D721Med (cell line): ENCODE results near the gene NOD1.

Source experiments
- DNase-seq: peaks from one replicate; pipeline ENCODE4 v3.0.0; 2011; ENCODE audit warnings: low spot score; ENCODE audit not compliant: insufficient read length
- FAIRE-seq: peaks from 2 replicates; lab custom pipeline; 2011; peaks lifted over from hg19 to GRCh38; lab: Jason Lieb, UNC
- TF ChIP-seq, protein P1 (sequence below): IDR thresholded peaks from 2 replicates; pipeline ENCODE4 v1.5.1; 2012; ENCODE audit warnings: mild to moderate bottlenecking, control low read depth; ENCODE audit not compliant: insufficient read depth; ENCODE audit errors: missing control alignments

Gene NOD1

DNA sequence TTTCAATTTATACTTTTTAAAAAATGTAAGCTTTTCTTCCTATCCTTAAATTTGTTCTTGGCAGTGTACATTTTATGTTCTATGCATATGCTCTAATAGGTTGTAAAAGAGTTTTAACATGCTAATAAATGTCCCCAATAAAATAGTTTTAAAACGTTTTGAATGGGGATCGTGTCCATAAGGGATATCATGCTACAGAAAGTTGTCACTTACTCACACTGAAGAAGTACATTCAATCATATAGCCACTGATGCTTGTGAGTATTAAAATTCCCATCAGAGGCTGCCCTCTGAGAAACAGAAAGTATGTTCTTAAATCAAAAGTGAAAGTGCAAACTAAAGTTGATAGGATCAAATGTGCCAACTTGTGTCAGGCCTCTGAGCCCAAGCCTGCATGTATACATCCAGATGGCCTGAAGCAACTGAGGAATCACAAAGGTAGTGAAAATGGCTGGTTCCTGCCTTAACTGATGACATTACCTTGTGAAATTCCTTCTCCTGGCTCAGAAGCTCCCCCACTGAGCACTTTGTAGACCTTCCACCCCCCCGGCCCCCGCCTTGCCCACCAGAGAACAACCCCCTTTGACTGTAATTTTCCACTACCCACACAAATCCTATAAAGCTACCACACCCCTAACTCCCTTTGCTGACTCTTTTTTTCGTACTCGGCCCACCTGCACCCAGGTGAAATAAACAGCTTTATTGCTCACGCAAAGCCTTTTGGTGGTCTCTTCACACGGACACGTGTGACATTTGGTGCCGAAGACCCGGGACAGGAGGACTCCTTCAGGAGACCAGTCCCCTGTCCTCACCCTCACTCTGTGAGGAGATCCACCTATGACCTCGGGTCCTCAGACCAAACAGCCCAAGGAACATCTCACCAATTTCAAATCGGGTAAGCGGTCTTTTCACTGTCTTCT lies 877 bp upstream of the NOD1 start:
- DNase-seq (no peak), FAIRE-seq (no peak)
- TF ChIP-seq, protein P1, sequence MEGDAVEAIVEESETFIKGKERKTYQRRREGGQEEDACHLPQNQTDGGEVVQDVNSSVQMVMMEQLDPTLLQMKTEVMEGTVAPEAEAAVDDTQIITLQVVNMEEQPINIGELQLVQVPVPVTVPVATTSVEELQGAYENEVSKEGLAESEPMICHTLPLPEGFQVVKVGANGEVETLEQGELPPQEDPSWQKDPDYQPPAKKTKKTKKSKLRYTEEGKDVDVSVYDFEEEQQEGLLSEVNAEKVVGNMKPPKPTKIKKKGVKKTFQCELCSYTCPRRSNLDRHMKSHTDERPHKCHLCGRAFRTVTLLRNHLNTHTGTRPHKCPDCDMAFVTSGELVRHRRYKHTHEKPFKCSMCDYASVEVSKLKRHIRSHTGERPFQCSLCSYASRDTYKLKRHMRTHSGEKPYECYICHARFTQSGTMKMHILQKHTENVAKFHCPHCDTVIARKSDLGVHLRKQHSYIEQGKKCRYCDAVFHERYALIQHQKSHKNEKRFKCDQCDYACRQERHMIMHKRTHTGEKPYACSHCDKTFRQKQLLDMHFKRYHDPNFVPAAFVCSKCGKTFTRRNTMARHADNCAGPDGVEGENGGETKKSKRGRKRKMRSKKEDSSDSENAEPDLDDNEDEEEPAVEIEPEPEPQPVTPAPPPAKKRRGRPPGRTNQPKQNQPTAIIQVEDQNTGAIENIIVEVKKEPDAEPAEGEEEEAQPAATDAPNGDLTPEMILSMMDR, result no peak

- no peak for FAIRE-seq
- TF ChIP-seq, protein P1, result no peak
- DNase-seq, result no peak
These were observed 2.0 kb downstream of the NOD1 start for GRCh38 chr7:30476459-30477145.

DNA sequence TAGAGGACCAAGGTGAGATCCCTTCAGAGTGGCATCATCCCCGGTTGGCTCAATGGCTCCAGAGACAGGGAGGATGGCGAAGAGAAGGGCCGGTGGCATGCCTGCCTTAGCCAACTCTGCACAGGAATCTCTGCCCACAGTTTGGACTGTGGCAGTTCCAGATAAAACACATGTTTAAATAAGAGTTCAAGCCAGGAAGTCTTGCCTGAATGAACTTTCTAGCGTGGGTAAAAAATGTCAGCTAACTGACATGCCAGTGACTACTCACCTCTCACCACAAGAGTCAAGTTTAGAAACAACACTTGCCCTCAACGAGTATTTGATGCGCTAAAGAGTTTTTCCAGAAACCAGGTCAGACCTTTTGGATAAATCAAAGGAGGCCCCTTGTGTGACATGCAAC lies 3.0 kb downstream of the NOD1 start:
- FAIRE-seq, result no peak

GRCh38 chr7:30474893-30475292 lies 3.7 kb downstream of the NOD1 start:
- DNase-seq, result no peak
- FAIRE-seq, result no peak
- TF ChIP-seq, protein P1, result no peak

More for the DNA sequence above, 3.0 kb downstream of the NOD1 start:
- no peak for DNase-seq
- TF ChIP-seq, protein P1, result no peak

DNA sequence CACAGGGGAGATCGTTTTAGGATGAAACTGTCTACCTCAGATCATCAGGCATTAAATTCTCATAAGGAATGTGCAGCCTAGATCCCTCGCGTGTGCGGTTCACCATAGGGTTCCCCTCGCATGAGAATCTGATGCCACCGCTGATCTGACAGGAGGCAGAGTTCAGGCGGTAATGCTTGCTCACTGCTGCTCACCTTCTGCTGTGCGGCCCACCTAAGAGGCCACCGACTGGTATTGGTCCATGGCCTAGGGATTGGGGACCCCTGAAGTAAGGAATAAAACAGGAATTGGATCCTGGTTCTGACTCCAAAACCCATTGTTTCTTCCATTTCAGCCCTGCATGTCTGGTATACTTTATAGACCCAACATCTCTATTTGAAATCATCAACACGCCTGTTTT lies 4.1 kb downstream of the NOD1 start:
- TF ChIP-seq, protein P1, result no peak
- DNase-seq (no peak), FAIRE-seq (no peak)

DNA sequence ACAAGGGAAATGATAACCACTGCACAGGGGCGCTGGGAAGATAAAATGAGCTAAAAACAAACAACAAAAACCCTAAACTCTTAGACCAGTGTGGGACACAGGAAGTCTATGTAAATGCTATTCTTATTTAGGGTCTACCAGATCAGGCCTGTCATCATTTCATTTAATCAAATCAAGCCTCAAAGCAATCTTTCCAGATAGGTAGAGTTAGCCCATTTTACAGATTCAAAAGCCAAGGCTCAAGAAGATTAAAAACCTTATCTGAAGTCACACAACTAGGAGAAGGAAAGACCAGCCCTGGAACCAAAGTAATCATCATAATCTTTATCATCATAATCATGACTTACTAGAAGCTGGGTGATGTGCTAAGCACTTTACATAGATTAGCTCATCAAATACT lies 4.7 kb downstream of the NOD1 start:
- TF ChIP-seq, protein P1, result no peak
- no peak for FAIRE-seq
- no peak for DNase-seq
